Stimulated activated naive B cell treated with anti-CD40 and anti-IgM and Interleukin-4, amounts not matched to agents 10 μg/mL and 1 μg/mL and 100 μg/mL, for 72 hours (primary cell): ENCODE measurements around the gene TMEM164.

Experiments
- ATAC-seq, 2 donors: fragments of 150-1000 bp; cut with Tn5 transposase; replicated peaks; 2 replicates each; pipeline ENCODE4 v1.10.0; 2021; ENCODE audit warnings: moderate library complexity in 1 of 2
- DNase-seq: peaks from one replicate; pipeline ENCODE4 v3.0.0; 2021
- H3K27ac Mint-ChIP-seq: one replicate; pipeline ENCODE4 v1.8.0; 2022; ENCODE audit warnings: mild to moderate bottlenecking, mixed read lengths
- H3K27me3 Mint-ChIP-seq, 2 donors: one replicate each; pipeline ENCODE4 v1.8.0; 2022; ENCODE audit warnings: mixed read lengths in 2 of 2
- H3K36me3 Mint-ChIP-seq, 2 donors: one replicate each; pipeline ENCODE4 v1.8.0; 2022; ENCODE audit warnings: mixed read lengths in 2 of 2, mild to moderate bottlenecking in 1 of 2
- H3K4me1 Mint-ChIP-seq, 2 donors: one replicate each; pipeline ENCODE4 v1.8.0; 2022; ENCODE audit warnings: mixed read lengths in 2 of 2, mild to moderate bottlenecking in 1 of 2
- H3K4me3 Mint-ChIP-seq, 2 donors: one replicate each; pipeline ENCODE4 v1.8.0; 2022; ENCODE audit warnings: mild to moderate bottlenecking in 2 of 2, mixed read lengths in 2 of 2, moderate library complexity in 1 of 2
- H3K9me3 Mint-ChIP-seq, 2 donors: one replicate each; pipeline ENCODE4 v1.8.0; 2022; ENCODE audit warnings: mixed read lengths in 2 of 2, mild to moderate bottlenecking in 1 of 2

The TMEM164 gene

DNA sequence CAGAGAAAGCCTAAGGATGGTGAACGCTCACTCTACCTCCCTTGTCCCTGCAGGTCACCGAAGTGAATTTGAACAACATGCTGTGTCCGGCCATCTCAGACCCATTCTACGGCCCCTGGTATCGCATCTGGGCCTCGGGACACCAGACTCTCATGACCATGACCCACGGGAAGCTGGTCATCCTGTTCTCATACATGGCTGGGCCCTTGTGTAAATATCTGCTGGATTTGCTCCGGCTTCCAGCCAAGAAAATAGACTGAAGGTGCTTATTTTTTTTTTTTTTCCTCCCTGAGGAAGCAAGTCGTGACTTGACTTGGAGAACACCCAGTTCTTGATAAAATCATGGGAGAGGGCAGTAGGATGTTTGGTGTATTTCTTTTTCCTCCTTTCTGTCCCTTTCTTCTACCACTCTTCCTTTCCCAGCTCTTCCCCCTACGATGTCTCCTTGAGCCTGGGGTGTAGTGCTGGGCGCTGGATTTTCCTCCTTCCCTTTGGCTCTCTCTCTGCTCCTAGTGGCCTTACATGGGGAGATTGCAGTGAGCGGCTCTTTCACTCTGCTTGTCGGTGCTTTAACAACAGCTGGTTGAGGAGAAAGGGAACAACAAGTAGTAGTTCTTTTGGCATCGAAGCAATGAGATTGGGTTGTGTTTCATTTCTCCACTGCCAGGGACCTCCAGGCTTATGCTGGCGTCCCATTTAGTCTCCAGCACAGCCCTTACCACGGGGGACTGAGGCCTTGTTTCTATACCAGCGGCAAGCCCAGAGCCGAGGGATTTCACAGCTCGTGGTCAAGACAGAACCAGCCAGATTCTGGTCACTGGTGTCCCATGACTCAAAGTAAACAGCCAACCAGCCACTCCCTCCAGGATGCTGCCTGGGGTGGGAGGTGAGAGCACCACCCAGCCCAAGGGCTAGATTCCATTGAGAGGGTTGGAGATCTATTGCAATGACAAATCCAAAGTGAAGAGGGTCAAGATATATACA lies 170.6 kb downstream of the TMEM164 start:
- DNase-seq (no peak), ATAC-seq (no peak)
- peaks cover 22 to 40% of the 10 kb centered on the region in 2 donors for H3K36me3 Mint-ChIP-seq
- H3K4me1 Mint-ChIP-seq, result peaks cover 17 to 33% of the 10 kb centered on the region in 2 donors
- peak overlapping the region; percentile 16 for H3K27ac Mint-ChIP-seq
- no peak overlapping the region for H3K4me3 Mint-ChIP-seq
- H3K27me3 Mint-ChIP-seq, result no peaks in the 10 kb centered on the region
- H3K9me3 Mint-ChIP-seq, result peaks cover 0 to 3% of the 10 kb centered on the region in 2 donors

DNA sequence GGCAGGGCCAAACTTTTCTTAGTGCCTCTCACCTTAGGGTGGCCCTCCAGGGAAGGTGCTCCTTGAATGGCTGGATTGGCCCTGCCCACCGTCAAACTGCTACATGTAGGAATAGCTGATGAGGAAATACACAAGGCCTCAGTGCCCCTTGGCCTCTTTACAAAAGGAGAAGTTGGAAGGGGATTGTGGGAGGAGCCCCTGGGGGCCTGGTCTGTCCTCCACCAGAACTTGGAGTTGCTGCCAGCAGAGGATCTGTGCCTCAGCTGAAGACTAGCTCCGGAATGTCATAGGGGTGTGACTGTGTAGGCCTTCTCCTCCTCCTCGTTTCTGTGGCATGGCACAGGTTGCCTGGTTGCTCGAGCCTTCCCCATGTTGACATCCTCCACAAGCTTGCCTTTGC lies 172.2 kb downstream of the TMEM164 start:
- H3K4me1 Mint-ChIP-seq, result peaks cover 13 to 22% of the 10 kb centered on the region in 2 donors
- peaks cover 25 to 36% of the 10 kb centered on the region in 2 donors for H3K36me3 Mint-ChIP-seq
- H3K4me3 Mint-ChIP-seq, result no peak overlapping the region
- no peaks in the 10 kb centered on the region for H3K27me3 Mint-ChIP-seq
- no peaks in the 10 kb centered on the region for H3K9me3 Mint-ChIP-seq
- no peak for ATAC-seq
- peak overlapping the region; percentile 52 for H3K27ac Mint-ChIP-seq
- no peak for DNase-seq

DNA sequence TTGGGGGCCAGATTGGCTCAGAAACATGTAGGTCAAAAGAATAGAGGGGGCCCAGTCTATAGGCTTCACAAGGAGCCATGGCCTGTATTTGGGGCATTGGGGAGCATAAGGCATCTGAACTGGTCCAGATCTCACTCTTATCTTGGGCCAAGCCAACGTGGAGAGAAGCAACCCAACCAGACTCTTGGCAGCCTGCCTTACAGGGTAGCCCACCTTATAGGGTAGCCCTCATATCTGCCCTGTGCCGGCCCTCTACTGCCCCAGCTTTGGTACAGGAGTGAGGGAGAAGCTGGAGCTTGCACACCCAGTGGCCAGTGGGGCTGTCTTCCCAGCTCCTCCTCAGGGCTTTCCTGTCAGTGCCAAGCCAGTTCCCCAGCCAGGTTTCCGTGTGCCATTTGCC lies 172.8 kb downstream of the TMEM164 start:
- peaks cover 25 to 36% of the 10 kb centered on the region in 2 donors for H3K36me3 Mint-ChIP-seq
- no peak overlapping the region for H3K27ac Mint-ChIP-seq
- H3K4me3 Mint-ChIP-seq, result no peak overlapping the region

DNA sequence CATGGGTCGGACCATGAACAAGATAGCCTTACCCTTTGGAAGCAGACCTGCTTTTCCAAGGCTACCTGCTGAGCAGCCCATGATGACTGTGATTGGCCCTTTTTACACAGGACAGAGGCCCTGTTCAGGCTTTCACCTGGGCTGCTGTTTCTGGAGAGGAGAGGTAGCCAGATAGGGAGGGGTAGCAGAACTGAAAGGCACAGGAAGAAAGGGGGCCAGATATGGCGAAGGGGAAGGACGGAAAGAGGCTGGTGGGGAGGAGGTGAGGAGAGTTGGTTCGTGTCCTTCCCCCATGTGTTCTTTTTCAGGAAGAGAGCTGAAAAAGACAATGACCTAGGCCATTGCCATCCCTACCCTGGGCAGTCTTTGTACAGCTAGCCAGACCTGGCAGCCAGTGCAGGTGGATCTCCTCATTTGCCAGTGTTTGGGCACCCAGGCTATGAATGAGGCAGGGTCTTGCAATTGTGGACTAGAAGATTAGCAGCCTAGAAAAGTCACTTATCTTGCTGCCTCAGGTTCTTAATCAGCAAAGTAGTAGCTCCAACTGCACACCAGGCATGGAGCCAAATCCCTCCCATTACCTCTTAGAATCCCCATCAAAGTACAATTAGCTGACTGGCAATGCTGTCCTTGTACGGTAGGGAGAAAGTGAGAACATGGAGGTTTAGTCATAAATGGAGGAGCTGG lies 175.4 kb downstream of the TMEM164 start:
- Mint-ChIP-seq H3K4me3 (no peak overlapping the region), H3K27me3 (no peaks in the 10 kb centered on the region), H3K27ac (no peak overlapping the region), H3K36me3 (peaks cover 18 to 23% of the 10 kb centered on the region in 2 donors), H3K9me3 (no peaks in the 10 kb centered on the region), H3K4me1 (peaks cover 0 to under 1% of the 10 kb centered on the region in 2 donors)
- ATAC-seq, result no peak
- DNase-seq, result no peak

More for the DNA sequence above, 172.8 kb downstream of the TMEM164 start:
- Mint-ChIP-seq H3K9me3 (no peaks in the 10 kb centered on the region), H3K4me1 (peaks cover 13 to 22% of the 10 kb centered on the region in 2 donors), H3K27me3 (no peaks in the 10 kb centered on the region)
- ATAC-seq, result no peak
- no peak for DNase-seq

DNA sequence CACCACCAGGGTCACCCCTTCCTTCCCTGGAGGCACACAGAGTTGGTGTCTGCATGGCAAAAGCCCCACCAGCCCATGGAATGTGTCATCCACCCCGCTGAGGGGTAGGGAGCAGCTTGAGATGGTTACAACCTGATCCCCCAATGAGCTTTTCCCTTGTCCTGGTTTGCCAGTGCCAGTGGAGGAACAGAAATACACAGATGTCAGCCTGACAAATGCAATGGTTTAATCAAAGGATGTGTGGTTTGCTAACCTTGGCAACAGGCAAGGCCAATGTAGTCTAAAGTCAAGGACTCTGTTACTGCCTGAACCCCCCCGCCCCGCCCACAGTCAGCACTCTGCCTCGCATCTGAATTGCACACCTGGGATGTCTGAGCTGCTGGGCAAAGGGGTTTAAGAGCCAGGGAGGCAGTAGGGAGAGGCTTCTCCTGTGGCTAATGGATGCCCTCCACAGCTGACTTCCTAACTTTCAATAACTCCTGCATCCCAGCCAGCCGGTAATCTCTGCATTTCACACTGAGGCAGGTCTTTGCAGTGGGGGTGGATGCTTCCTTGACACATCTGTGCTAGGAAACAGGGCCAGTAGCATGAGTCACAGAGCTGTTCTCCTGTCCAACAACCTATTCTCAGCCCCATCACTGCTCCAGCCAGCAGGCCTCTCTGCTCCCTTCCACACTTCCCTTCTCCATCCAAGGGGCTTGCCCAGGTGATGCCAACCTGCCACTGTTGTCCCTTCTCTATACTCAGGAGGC lies 177.4 kb downstream of the TMEM164 start:
- peaks cover 0 to 3% of the 10 kb centered on the region in 2 donors for H3K9me3 Mint-ChIP-seq
- peaks cover 11 to 17% of the 10 kb centered on the region in 2 donors for H3K36me3 Mint-ChIP-seq
- ATAC-seq (no peak), DNase-seq (no peak)
- peak overlapping the region; percentile 31 for H3K27ac Mint-ChIP-seq
- no peaks in the 10 kb centered on the region for H3K27me3 Mint-ChIP-seq
- H3K4me1 Mint-ChIP-seq, result no peaks in the 10 kb centered on the region
- H3K4me3 Mint-ChIP-seq, result no peak overlapping the region

DNA sequence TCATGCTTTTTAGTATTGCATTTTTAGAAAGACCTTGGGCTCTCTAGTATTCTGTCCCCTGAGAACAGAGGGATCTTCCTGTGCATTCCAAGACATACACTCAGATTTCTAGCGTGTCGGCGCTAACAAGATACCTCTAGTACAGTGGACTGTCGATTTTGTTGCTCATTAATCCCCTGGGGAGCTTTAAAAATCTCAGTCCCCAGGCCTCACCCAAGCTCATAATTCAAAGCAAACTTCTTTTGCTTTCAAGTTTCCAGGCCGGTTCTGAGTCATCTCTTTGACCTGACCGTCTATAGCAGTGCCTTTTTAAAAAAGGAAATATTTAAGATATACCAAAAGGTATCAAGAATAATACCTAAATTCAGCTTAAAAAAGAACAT lies 178.0 kb downstream of the TMEM164 start:
- peak overlapping the region; percentile 31 for H3K27ac Mint-ChIP-seq
- no peak for DNase-seq
- H3K4me3 Mint-ChIP-seq, result no peak overlapping the region
- H3K4me1 Mint-ChIP-seq, result no peaks in the 10 kb centered on the region
- H3K36me3 Mint-ChIP-seq, result peaks cover 14 to 17% of the 10 kb centered on the region in 2 donors
- no peaks in the 10 kb centered on the region for H3K27me3 Mint-ChIP-seq
- ATAC-seq, result no peak
- peaks cover 0 to 3% of the 10 kb centered on the region in 2 donors for H3K9me3 Mint-ChIP-seq

DNA sequence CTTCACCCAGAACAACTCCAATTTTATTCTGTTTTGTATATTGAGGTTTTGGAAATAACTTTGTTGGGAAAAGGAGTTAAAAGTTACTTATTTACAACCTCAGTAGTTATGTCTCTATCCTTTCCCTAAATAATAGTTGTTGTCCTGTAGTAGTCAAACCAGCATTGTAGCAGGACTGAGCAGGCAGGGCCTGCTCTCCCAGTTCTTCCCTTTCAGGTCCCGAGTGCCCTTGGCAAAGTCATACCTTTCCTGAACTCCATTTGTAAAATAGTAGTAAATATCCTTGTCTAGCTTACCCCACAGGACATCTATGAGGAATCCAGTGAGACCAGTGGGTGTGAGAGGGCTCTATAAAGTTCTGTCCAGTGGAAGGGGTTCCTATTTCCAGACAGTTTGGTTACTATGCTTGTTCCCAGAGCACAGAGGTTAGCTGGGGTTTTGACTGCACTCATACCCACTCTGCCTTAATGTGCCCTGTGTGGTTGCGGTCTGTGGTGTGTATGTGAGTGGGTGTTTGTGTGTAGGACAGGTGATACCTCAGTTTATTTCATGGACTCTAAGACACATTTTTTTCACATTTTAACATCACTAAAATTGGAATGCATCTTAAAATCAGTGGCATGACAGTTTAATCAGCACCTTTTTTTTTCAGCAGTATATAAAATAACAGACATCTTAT lies 178.7 kb downstream of the TMEM164 start:
- Mint-ChIP-seq H3K36me3 (peaks cover 11 to 18% of the 10 kb centered on the region in 2 donors), H3K27ac (no peak overlapping the region), H3K4me3 (no peak overlapping the region), H3K27me3 (no peaks in the 10 kb centered on the region), H3K4me1 (no peaks in the 10 kb centered on the region), H3K9me3 (peaks cover 3 to 5% of the 10 kb centered on the region in 2 donors)
- ATAC-seq, result no peak
- DNase-seq, result no peak

DNA sequence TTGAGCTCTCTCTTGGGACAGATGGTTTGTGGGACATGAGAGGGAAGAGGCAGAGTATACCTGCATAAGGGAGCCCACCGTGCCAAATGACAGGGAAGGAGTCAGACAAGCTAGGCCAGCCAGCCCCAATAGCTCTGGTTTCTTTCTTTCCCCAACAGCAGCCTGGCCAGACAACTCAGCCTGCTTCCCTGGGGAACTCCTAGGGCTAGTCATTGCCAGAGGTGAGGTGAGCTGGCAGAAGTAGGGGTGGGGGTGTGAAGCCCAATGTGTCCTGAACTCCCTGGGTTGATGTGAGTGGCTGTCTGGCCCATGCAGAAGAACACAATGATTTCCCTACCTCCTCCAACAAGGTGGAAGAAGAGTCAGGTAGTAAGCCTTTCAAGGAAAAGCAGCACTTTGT lies 179.4 kb downstream of the TMEM164 start:
- peaks cover 3 to 5% of the 10 kb centered on the region in 2 donors for H3K9me3 Mint-ChIP-seq
- H3K4me3 Mint-ChIP-seq, result no peak overlapping the region
- no peak for DNase-seq
- ATAC-seq, result no peak
- no peaks in the 10 kb centered on the region for H3K27me3 Mint-ChIP-seq
- no peaks in the 10 kb centered on the region for H3K4me1 Mint-ChIP-seq
- H3K27ac Mint-ChIP-seq, result no peak overlapping the region
- peaks cover 11 to 18% of the 10 kb centered on the region in 2 donors for H3K36me3 Mint-ChIP-seq

DNA sequence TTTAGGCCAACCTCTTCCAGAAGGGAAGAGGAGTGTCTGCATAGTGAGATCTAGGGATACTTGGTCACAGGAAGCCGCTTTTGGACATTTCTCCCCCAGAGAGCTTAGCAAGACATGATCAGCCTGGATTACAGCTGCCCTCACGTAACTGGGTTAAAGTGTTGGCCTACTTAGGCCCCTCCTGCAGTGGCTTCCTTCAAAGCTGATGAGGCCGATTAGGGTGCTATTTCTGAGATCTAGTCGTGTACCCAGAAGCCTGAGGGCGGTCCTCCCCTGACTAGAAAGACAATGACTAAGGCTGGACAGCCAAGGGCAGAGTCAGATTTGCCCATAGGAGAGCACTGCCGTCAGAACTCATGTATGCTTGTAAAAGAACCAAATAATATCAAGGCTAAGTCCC lies 180.0 kb downstream of the TMEM164 start:
- H3K27me3 Mint-ChIP-seq, result no peaks in the 10 kb centered on the region
- no peak overlapping the region for H3K27ac Mint-ChIP-seq
- no peak overlapping the region for H3K4me3 Mint-ChIP-seq
- H3K36me3 Mint-ChIP-seq, result peaks cover 11 to 18% of the 10 kb centered on the region in 2 donors
- DNase-seq, result no peak
- H3K4me1 Mint-ChIP-seq, result no peaks in the 10 kb centered on the region
- peaks cover 3 to 5% of the 10 kb centered on the region in 2 donors for H3K9me3 Mint-ChIP-seq
- ATAC-seq, result no peak

DNA sequence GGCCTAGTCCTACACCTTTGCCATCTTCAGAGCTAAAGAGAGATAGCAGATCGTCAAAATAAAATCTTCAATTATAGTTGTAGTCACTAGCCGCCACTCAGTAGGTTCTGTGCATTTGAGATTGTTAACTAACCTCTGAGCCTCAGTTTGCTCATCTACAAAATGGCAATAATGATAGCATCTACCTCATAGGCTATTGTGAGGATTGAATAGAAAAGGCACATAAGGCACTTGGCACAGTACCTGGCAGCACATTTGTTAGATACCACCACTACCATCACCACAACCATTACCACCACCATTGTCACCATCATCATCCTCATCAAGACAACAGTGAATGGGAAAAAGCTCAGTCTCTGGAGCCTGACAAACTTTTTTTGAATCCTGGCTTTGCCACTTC lies 180.4 kb downstream of the TMEM164 start:
- H3K36me3 Mint-ChIP-seq, result peaks cover 11 to 18% of the 10 kb centered on the region in 2 donors
- DNase-seq (no peak), ATAC-seq (no peak)
- H3K9me3 Mint-ChIP-seq, result peaks cover 3 to 5% of the 10 kb centered on the region in 2 donors
- peaks cover 3 to 4% of the 10 kb centered on the region in 2 donors for H3K4me1 Mint-ChIP-seq
- no peaks in the 10 kb centered on the region for H3K27me3 Mint-ChIP-seq
- H3K4me3 Mint-ChIP-seq, result no peak overlapping the region
- no peak overlapping the region for H3K27ac Mint-ChIP-seq

DNA sequence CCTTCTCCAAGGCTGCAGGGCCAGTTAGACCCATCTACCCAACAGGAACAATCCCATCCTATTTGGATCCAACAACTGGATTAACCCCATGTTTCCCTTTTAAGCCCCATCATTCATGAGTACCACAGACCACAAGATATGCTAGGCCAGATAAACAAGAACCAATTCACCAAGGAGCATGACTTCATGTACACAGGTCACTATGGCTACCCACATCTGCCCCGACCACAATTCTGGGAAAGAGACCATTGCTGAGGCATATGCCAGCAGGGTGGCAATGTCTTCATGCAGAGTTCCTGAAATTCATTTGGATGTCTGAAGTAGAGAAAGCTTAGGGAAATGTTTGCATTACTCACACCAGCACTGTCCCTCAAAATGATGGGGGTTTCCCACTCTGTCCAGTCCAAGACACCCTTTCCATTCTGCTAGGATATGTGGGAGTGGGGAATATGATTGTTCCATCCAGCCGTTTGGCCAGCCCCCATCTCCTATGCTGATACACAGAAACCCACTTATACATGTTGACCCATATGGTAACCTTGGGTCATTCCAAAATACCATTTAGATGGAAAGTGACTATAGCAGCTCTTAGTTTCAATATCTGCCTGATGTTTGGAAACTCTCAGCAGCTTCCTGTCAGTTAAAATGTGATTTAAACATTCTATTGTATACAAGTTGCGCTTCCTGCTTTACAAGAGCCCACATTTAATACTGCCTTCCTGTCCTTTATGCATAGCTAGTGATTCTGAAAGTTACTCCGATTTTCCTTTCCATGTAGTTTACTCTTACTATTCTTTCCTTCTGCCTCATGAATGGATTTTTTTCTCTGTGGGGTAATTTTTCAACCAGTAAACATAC lies 186.0 kb downstream of the TMEM164 start:
- H3K27me3 Mint-ChIP-seq, result no peaks in the 10 kb centered on the region
- peaks cover 12 to 18% of the 10 kb centered on the region in 2 donors for H3K4me1 Mint-ChIP-seq

DNA sequence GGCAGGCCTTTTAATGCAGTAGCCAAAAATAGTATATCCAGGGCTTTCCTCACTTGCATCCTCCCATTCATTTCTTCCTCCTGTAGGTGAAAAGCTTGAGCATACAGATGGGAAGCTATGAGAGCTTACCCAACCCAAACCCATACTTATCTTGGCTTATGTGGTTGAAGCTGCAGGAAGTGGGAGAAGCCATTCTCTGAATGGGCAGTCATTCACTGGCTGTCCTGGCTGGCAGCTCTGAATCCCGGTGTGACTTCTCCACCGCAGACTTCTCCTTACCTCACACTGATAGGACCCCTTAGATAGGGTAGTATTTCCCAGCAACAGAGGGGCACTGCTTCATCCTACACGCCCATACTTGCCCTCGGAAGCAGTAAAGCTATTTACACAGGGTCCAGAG lies 189.6 kb downstream of the TMEM164 start:
- Mint-ChIP-seq H3K4me3 (no peak overlapping the region), H3K27me3 (no peaks in the 10 kb centered on the region), H3K4me1 (peaks cover 12 to 18% of the 10 kb centered on the region in 2 donors), H3K36me3 (peaks cover 4% of the 10 kb centered on the region in 2 donors), H3K27ac (no peak overlapping the region), H3K9me3 (no peaks in the 10 kb centered on the region)
- no peak for DNase-seq
- ATAC-seq, result no peak

More for the DNA sequence above, 186.0 kb downstream of the TMEM164 start:
- DNase-seq, result no peak
- H3K36me3 Mint-ChIP-seq, result peaks cover 9 to 10% of the 10 kb centered on the region in 2 donors
- ATAC-seq, result peak in 1 of 2 donors; percentile 31
- no peak overlapping the region for H3K4me3 Mint-ChIP-seq
- H3K9me3 Mint-ChIP-seq, result peaks cover 3 to 5% of the 10 kb centered on the region in 2 donors
- no peak overlapping the region for H3K27ac Mint-ChIP-seq

DNA sequence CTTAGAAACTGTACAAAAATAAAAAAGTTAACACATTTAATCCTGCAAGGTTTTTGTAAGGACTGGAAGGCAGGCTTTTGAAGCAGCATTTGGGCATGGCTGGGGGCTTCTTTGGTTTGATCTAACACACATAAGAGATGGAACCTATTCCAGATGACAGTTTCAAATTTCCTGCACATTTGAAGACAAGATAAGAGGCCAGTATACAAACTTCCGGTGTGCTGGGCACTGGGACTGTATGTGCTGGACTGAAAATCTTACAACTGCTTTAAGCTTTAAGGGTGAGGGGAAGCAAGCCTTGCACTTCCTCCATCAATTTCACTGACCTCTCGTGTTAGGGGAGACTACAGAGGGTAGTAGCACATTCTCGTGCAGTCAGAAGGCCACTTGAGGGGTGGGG lies 192.1 kb downstream of the TMEM164 start:
- H3K9me3 Mint-ChIP-seq, result no peaks in the 10 kb centered on the region
- H3K4me1 Mint-ChIP-seq, result no peaks in the 10 kb centered on the region
- peaks cover 4% of the 10 kb centered on the region in 2 donors for H3K36me3 Mint-ChIP-seq
- H3K27ac Mint-ChIP-seq, result no peak overlapping the region
- DNase-seq, result no peak
- H3K27me3 Mint-ChIP-seq, result no peaks in the 10 kb centered on the region
- no peak overlapping the region for H3K4me3 Mint-ChIP-seq
- ATAC-seq, result no peak
